GM18520 (cell line): ENCODE data around the gene MIPEP.
"Not testable (repeated sequence)": the region's sequence is repeated elsewhere in the genome, so short reads cannot be mapped to it uniquely, and the experiment has no call there.

ENCODE experiments used
- ATAC-seq: cut with Tn5 transposase; IDR thresholded peaks from one replicate; pipeline ENCODE4 v1.9.1; 2021; ENCODE audit not compliant: unreplicated experiment

The MIPEP gene

DNA sequence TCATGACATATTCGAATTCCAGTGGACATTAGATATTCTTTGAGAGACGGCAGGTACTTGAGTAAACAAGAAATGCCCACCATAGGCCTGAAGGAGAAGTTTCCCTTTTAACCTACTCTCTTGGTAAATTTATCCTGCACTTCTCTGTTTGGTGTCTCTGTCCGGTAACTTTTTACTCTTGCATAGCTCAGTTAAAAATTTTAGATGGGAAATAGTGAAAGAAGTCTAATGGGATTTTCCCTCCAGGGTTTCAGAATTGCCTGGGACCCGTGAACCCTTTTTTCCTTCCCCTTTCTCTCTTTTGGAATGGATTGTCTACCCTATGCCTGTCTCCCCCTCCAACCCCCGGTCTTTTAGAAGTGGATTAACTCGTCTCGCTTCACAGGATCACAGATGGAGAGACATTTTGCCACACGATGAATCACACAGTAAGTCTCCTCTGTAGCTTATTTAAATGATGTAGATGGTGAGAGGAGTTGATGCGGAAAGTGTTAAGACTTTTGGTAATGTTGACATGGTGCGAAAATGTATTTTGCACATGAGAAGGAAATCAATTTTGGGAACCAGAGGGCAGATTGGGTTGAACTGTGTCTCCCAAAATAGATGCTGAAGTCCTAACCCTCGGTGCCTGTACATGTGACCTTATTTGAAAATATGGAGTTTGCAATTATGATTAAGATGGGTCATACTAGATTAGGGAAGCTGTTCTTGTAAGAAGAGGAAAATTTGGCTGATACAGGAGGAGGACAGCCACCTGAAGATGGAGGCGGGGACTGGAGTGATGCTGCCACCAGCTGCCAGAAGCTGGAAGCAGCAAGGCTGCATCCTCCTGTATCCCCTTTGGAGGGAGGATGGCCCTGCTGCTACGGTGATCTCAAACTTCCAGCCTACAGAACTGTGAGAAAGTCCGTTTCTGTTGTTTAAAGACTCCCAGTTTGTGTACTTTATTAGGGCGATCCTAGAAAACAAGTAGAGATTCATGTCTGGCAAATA is 711 bp upstream of the MIPEP start:
- peak; percentile 4 for ATAC-seq

DNA sequence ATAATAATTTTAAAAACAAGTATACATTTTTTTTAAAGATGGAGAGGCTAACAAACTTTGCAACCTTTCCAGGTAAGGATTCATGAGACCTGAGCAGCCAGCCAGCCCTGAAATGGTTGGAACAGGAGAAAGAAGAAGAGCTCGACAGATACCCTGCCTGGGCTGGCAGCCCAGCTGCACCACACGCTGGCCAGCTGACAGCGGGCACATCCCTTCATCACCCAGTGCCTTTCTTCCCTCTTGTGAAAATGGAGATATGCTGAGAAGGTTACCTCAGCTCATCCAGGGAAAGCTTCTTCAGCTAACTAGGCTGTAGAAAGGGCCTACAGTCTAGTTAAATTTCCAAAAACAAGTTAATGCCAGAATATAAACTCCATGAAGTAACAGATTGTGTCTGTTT is 4.8 kb downstream of the MIPEP start:
- ATAC-seq, result not testable (repeated sequence)

DNA sequence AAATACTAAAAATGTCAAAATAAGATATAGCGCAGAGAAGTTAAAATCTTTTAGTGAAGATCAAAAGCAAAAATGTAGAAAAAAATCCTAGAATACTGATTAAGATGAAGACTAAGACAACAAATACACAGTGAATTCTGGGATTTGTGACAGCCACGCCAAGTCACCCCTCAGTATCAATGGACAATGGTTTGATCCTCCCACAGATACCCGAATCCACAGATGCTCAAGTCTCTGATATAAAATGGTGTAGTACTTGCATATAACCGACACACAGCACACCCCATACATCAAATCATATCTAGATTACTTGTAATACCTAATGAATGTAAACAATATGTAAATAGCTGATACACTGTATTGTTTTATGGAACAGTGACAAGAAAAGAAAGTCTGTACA is 5.9 kb downstream of the MIPEP start:
- ATAC-seq, result no peak

DNA sequence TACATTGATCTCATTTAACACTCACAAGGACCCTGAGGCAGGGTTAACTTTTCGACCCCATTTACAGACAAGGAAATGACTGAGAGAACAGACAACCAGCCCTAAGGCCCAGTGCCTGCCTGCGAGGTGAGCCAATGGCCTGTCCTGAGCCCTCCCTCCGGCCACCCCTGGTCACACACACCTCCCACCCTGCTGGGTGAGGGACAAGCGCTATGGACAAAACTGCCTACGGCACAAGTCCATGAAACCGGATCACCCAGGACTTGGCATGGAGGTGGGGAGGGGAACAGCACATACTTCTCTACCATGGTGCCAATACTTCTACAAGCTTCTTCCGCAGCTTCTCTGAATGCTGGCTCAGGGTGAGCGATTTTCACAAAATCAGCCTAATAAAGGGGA is 7.8 kb downstream of the MIPEP start:
- not testable (repeated sequence) for ATAC-seq

DNA sequence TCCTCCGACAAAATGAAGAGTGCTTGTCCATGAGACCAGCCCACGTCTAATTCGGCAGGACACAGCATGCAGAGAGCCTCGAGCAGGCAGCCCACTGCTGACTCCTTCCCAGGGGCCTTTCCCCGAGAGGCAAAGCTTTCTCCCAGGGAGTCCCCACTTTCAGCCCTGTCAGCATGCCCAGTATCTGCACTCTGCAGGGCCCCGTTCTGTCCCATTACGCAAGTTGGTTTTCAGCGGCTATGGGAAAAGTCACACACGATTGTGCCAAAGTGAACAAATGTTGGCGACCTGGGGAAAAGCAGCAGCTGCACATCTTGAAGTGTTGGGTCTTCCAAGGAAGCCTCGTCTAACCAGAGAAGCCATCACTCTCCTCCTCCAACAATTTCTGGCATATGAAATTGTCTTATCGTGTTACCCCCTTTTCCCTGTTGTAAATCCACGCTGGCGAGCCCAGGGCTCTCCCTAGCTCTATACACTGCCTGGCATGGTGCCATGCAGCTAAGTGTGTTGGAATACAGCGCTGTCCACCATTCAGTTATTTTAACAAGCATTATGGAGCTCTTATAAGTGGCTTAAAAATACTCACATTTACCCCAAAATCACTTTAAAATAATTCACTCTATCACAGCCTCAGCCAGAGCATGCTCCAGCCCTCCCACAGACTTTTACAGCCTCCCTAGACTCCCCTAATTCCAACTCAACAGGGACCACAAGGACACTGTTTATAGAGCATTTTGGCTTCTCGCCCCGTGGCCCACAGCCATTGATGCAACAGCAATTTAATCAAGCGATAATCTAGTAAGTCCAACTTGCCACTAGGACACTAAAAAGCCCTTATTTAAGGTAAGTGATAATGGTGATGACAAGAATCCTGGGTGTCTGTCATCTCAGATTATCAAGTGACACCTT is 8.5 kb downstream of the MIPEP start:
- ATAC-seq, result not testable (repeated sequence)

DNA sequence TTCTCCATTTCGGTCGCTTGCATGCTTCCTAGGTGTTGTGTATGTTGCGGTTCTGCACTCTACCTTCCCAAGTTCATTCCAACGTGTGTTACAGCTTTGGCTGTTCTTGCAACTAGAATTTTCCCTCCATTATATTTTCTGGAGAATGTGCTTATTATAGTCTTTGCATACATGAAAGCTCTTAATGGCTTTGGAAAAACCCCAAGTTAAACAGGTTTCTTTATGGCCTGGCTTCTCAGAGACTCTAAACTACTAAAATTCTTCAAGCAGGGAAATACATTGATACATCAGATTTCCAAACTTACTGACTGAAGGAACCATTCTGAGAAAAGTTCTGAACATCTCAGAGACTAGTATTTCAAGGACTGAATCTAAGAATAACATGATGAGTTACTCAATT is 11.9 kb downstream of the MIPEP start:
- ATAC-seq, result no peak

DNA sequence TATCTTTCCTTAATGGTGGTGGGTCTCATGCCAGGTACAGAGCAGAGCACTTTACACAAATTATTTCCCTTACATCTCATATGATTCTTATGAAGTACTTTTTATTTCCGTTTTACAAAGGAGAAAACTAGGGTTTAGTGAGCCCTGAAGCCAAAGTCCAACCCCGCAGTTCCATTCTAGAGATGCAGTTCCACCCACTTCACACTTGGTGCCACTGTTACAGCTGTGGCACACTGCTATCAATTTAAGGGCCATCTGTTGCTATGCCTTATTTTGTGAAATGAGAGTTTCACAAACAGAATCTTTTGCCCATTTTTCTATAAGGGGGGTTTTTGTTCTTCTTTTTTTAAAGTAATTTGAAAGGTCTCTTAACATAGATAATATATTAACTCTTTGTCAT is 12.9 kb downstream of the MIPEP start:
- no peak for ATAC-seq

DNA sequence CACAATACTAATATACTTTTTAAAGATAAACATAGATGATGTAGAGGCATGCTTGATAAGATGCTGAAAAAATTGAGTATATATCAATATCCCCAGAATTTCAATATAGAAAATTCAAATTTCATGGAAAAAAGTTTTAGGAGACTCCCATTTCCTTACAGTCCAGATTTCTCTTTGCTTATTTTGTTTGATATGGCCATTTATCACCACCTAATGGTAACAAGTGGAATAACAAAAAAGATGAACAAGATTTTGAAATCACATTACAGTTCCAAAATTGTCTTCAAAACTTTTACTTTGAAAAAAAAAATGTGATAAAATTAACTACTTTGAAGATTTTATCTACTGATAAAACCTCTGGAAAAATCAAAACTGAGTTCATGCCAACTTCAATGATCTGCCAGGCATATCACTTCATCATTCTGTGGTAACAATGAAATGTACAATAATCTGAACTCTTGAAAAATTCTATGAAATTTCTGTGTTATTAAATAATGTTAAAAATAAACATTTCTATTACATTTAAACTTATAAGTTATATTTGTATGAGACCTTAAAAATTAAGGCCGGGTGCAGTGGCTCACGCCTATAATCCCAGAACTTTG is 17.5 kb downstream of the MIPEP start:
- no peak for ATAC-seq

DNA sequence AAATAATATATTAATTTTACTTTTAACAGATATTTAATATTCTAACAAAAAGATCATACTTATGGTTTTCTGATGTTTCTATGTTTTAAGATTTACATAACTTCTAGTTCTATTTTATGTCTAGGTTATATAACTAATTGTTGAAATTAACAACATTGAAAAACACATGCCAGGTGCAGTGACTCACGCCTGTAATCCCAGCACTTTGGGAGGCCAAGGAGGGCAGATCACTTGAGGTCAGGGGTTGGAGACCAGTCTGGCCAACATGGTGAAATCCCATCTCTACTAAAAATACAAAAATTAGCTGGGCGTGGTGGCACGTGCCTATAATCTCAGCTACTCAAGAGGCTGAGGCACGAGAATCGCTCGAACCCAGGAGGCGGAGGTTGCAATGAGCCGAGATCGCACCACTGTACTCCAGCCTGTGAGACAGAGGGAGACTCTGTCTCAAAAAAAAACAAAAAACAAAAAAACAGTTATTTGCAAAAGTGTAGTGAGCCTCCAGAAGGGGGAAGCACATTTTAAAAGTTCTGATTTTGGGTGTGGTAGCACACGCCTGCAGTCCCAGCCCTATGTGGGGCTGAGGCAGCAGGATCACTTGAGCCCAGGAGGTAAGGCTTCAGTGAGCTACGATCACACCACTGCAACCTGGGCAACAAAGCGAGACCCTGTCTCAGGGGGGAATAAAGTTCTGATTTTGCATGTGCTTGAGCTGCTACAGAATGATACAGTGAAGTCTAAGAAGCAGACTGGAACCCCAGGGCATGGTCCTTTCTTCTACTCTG is 18.7 kb downstream of the MIPEP start:
- ATAC-seq, result no peak

DNA sequence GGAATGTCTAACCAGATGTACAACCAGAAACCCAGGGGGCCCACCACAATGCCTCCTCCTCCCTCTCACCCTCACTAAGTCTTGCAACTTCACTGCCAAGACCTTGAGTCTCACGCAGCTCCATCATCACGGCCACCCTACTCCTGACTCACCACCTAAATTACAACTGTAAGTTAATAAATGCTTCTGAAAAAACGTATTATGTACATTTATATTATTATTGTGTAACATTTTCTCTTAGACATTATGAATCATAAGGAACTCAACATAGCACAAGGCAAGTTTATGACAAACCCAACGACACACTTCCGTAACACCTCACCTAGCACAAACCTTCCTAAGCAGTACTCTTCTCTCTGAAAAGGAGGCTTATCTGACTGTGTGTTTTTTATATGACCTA is 20.7 kb downstream of the MIPEP start:
- no peak for ATAC-seq

DNA sequence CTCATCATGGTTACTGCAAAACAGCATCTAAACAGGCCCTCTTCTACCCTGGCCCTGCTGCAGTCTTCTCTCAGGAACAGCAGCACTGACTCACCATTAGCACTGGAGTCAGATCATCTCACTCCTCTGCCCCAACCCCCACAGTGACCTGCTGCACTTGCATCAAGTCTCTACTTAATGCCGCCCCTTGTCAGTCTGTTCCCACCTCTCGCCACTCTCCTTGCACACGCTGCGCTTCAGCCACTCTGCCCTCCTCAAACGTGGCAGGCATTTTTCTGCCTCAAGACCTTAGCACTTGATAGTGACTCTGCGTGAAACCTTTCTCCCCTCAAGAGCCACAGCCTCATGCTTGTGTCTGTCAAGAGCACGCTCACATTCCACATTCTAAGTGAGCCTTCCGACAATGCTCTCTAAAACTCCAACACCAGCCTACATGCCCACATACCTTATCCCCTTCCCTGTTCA is 22.1 kb downstream of the MIPEP start:
- no peak for ATAC-seq

DNA sequence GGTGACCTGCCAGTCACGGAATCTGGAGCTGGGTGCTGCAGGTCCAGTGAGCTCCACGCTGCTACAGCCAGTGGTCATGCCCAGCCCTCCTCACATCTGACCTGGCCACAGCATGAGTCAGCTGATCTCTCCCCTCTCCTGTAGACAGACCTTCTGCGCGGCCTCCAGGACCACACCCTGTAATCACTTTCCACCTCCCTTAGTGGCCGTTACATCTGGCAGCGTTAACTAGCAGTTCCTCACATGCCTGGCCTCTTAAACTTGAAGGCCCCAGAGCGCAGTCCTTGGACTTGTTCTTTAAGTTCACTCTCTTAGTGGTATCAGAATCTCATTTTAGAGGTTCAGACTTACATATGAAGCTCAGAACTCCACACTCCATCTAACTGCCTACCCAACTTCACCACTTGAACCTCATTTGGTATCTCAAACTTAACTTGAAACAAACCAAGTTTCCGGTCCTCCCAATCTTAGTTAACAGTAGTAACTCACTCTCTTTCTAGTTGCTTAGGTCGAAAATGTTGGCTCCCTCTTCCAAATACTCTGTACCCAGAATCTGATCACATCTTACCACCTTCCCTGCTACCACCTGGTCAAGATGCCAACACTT is 22.7 kb downstream of the MIPEP start:
- ATAC-seq, result no peak

DNA sequence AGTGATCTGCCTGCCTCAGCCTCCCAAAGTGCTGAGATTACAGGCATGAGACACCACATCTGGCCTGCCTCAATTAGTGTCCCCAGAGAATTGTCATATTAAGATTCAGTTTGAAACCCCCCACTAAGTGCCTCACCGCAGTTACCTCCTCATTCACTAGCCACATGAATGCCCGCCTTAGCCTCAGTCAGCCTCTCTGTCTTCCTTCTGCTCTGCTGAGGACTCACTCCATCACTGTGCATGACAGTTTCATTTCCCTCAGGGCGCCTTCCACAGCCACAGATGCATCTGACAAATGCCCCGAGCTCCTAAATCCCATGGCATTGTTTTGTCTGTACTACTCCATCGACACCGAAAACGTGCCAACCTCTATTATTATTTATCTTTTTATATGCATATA is 23.3 kb downstream of the MIPEP start:
- no peak for ATAC-seq

DNA sequence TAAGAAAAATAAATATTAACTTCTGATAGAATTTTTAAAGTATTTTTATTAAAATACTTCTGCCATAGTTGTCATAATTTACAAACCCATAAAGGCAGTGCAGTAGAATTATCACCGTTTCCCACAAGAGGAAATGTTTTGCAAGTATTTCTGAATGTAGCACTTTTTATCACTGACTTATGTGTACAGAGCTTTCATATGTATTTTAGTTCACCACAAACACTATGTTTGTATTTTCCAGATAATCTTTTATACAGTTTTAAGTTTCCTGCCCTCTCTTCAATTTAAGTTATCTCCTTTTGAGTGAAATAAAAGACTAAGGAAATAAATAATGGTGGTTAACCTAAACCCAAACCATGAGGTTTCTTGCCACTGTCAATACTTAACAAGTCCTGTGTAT is 24.2 kb downstream of the MIPEP start:
- no peak for ATAC-seq

DNA sequence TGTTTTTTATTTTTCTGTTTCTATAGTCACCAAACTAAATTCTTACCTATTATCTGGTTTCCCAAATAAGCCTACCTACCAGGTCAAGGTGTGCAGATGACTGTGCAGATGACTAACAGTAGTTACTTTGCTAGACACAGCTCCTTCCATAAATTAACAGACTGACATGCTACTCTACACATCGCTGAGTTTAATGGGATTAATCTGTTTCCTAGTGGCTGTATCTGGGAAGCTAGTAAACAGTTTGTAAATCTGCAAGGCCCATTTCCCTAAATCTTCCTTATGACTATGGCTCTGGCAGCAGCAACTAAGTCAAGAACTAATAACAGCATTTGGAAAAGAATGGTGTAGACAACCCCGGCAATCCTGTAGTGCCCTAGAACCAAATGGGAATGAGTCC is 27.9 kb downstream of the MIPEP start:
- ATAC-seq, result no peak

DNA sequence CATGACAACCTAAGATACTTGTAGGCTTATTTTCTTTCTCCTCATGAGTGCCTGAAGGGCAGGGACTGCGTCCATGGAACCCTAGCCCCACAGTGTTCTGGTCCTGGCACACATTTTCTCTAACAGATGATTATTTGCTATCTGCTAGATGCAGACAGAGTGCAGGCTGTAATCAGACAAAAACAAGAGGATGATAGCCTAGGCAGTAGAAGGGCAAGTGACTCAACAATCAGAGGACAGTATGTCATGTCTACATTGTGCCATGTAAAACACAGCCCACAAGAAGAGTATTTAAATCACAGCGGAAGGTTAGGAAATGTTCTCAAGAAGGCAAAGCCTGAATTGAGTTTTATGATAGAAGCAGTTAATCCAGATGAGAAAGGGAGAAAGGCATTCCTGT is 29.3 kb downstream of the MIPEP start:
- ATAC-seq, result no peak

DNA sequence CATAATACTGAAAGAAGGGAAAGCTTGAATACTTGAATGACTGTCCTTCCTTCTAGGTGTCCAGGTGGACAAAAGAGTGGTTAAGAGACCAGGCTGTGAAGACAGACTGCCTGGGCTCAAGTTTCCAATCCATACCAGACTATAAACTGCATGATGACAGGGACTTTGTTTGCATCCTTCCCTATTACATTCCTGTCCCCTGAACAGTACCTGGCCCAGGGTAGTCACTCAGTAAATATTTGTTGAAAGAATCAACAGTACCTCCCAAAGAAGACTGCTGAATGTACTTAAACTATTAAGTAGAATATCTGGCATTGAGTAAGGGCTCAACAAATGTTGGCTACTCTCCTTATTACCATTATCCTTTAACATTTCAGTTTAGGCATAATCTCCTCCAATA is 29.7 kb downstream of the MIPEP start:
- no peak for ATAC-seq

DNA sequence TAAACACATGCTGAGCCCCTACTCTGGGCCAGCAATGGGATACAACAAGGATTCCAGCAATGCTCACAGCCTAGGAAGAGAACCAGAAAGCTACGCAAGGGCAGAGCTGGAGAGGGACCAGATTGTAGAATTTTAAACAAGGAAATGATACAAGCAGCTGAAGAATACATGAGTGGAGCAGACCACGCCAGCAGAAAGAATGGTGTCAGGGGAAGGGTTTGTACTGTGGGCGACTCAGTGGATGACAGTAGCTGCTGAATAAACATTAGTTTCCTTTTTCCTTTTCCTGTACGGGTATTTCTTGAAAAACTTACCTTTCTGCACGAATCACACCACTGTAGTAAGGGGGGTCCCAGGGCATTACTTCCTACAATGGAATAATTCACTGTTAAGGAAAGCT is 30.7 kb downstream of the MIPEP start:
- no peak for ATAC-seq

DNA sequence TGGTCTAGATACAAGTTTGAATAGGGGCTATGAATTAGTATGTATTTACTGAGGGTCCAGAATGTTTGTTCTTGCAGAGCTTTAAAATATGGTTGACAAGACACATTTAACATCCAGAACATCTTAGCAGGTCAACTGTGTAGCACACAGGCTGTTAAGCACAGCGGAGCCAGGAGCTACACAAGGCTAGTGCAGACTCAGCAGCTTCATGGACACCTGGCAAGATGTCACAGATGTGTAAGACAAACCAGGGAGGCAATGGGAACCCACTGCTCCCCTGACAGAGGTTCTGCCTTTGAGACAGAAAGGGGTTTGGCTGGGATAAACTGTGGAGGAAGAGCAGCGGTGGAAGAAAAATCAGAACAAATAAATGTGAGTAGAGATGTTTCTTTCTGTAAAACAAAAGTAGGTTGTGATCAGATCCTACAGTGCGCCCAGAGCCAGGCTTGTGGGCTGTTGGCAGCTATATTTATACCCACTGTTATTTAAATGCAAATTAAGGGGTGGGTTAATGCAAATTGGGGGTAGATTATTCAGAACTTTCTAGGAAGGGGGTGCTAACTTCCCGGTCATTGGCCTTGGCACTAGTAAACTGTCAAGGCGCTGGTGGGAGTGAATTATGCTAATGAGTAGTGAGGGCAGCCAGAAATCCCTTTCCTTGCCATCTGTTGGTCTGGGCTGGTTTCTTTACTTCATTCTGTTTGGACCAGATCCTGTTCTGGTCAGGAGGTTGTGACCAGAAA is 33.0 kb downstream of the MIPEP start:
- ATAC-seq, result no peak
